WI38 (cell line): ENCODE results near the gene ALG14.

Experiments
- H3K4me3 ChIP-seq: 2 replicates; pipeline ENCODE4 v1.5.1; 2011; ENCODE audit warnings: low read depth, mild to moderate bottlenecking, control low read depth, low read length
- CTCF ChIP-seq: IDR thresholded peaks from 2 replicates; pipeline ENCODE4 v1.5.1; 2012; ENCODE audit warnings: low read depth, mild to moderate bottlenecking, control low read depth, low read length

Gene ALG14

GRCh38 chr1:95072117-95072516 lies 634 bp downstream of the ALG14 start:
- H3K4me3 ChIP-seq, result peak overlapping the region; percentile 80
- no peak for TF ChIP-seq CTCF

GRCh38 chr1:95071539-95071938 lies 1.2 kb downstream of the ALG14 start:
- no peak for TF ChIP-seq CTCF
- peak overlapping the region; percentile 80; the same call in 1 of the 2 replicates for H3K4me3 ChIP-seq

- H3K4me3 ChIP-seq, result no peak overlapping the region
- no peak for TF ChIP-seq CTCF
Measured at GRCh38 chr1:95069710-95070093, 3.0 kb downstream of the ALG14 start.

GRCh38 chr1:95068956-95069709 lies 3.6 kb downstream of the ALG14 start:
- no peak for TF ChIP-seq CTCF
- no peak overlapping the region for H3K4me3 ChIP-seq

DNA sequence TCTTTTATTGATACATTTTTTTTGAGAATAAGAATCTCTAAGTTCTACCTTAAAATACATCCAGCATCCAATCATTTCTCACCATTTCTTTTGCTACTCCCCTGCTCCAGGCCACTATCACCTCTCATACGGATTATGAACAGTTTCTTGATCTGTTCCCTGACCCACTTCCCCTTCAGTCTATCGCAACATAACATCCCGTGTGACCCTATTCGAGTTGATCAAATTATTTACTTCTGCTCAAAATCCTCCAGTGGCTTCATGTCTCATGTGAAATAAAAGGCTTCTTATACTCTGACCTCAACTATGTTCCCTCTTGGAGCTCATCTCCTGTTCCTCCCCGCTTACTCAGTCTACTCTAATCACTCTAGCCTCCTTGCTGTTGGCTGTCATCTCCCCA lies 5.2 kb downstream of the ALG14 start:
- H3K4me3 ChIP-seq, result no peak overlapping the region
- no peak for TF ChIP-seq CTCF

DNA sequence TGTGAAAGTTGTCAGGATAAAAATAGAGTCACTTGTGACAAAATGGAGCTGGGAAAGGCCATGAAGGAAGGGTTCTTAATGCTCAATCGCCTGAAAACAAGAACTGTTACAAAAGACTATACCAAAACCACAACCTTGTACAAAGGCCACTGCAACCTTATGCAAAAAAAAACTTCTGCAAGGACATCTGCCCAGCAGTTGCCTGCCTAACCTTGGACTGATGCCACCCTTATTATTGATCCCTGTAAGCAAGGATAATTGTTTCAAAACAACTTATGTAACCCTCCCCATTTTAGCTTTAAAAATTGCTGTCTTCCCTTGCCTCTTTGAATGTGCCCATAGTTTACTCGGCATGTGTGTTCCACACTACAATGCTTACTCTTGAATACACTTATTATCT lies 5.7 kb downstream of the ALG14 start:
- no peak for TF ChIP-seq CTCF

DNA sequence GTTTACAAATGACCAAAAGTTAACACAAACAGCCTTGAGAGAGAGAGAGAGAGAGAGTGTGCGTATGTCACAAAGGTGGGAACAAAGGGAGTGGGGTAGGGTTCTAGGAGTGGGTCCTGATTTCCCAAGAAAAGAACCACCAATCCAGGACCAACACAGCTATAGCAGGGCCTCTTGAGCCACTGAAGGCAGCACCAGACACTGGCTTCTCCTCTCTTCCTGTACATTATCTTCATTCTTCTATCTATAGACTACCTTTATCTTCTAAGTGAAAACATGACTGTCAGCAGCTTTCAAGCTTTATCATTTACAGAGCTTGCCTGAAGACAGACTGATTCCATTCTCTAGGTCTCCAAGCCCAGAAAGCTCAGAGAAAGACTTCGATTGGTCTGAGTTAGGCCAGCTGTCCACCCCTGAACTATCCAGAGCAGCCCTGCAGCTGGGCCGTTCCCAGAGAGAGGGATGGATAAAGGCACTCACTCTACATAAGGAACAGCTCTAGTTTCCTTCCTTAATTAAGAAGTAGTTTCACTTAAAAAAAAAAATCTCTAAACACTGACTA lies 11.2 kb downstream of the ALG14 start:
- no peak for TF ChIP-seq CTCF

More for the DNA sequence above, 5.7 kb downstream of the ALG14 start:
- H3K4me3 ChIP-seq, result no peak overlapping the region

More for the DNA sequence above, 11.2 kb downstream of the ALG14 start:
- no peak overlapping the region for H3K4me3 ChIP-seq
